GM10266 (cell line): ENCODE data around the gene ADPRM.

Experiments used
- DNase-seq: peaks from one replicate; pipeline ENCODE4 v3.0.0; 2012; ENCODE audit errors: extremely low spot score
- CTCF ChIP-seq: IDR thresholded peaks from 2 replicates; pipeline ENCODE4 v1.5.1; 2012; ENCODE audit warnings: mild to moderate bottlenecking, low read depth; ENCODE audit not compliant: control insufficient read depth, insufficient read depth; ENCODE audit errors: missing control alignments

Gene ADPRM

GRCh38 chr17:10697092-10698081 is at the start of gene ADPRM, which contains the start of gene SCO1:
TSS of gene ADPRM (plus strand) at chr17:10697594. CDS start at chr17:10704927, 7,333 bp downstream.
TSS of gene SCO1 (minus strand) at chr17:10697533. CDS start at chr17:10697507, 26 bp downstream.
- peak; percentile 92 for DNase-seq
- peak; percentile 49 for TF ChIP-seq CTCF

- TF ChIP-seq CTCF = no peak
Measured at GRCh38 chr17:10648381-10648780, 49.0 kb upstream of the ADPRM start.

GRCh38 chr17:10648956-10649355 is 48.4 kb upstream of the ADPRM start:
- DNase-seq = no peak

More at GRCh38 chr17:10648381-10648780, 49.0 kb upstream of the ADPRM start:
- DNase-seq = no peak

GRCh38 chr17:10649602-10650001 is 47.8 kb upstream of the ADPRM start:
- no peak for TF ChIP-seq CTCF
- DNase-seq = no peak

More at GRCh38 chr17:10648956-10649355, 48.4 kb upstream of the ADPRM start:
- TF ChIP-seq CTCF = no peak

- TF ChIP-seq CTCF = no peak
- DNase-seq = no peak
Measured at GRCh38 chr17:10651927-10652326, 45.5 kb upstream of the ADPRM start.

- DNase-seq = peak; percentile 42
- no peak for TF ChIP-seq CTCF
Measured at GRCh38 chr17:10652984-10653659, 44.3 kb upstream of the ADPRM start.
